Measurements from ENCODE around the gene COX15. TPM values are rescaled to one million over a fixed set of nuclear protein-coding genes. Genes with fewer than 3 reads are reported as not detected.

COX15 gene
- total and polyA plus RNA-seq, 2 of the 8 experiments (the other 6 are each of a cell fraction or from before 2014, with no cell fraction given) = 17.5 to 36.6 TPM

- TF ChIP-seq CHD7 (IDR thresholded peaks at IDR 0.05; ENCODE audit: insufficient replicate concordance, low read length) (no peak), NRF1 (IDR thresholded peaks at IDR 0.05; ENCODE audit: low read depth, low read length) (peak; percentile 67), ASH2L (IDR thresholded peaks at IDR 0.05; ENCODE audit: low read length) (peak; percentile 99), MAX (IDR thresholded peaks at IDR 0.05) (peak; percentile 23), FOSL1 (IDR thresholded peaks at IDR 0.05; ENCODE audit: insufficient read depth, low read depth, low read length) (no peak), KDM4A (IDR thresholded peaks at IDR 0.05; ENCODE audit: low read depth, low read length, severe bottlenecking) (peak; percentile 82), NANOG (IDR thresholded peaks at IDR 0.05; ENCODE audit: insufficient read depth, low read depth, low read length, poor library complexity, severe bottlenecking) (no peak), SIN3A (conservative IDR thresholded peaks at IDR 0.05 in 1 of 2, IDR thresholded peaks at IDR 0.05 in 1 of 2; ENCODE audit: low read depth in 1 of 2, low read length in 2 of 2) (peak; percentile 73 to 94; a peak in 2 of 4 replicates), KDM1A (IDR thresholded peaks at IDR 0.05; ENCODE audit: borderline replicate concordance, low read length) (no peak)
These were observed at the start of gene COX15, which contains the start of gene CUTC (continued) for GRCh38 chr10:99732033-99732842.
